ENCODE results near the gene WWOX. TPM values are rescaled to one million over a fixed set of nuclear protein-coding genes. Genes with fewer than 3 reads are reported as not detected.

WWOX gene
- polyA plus RNA-seq, 1 donor from 2014 or later = 25.6 TPM

DNA sequence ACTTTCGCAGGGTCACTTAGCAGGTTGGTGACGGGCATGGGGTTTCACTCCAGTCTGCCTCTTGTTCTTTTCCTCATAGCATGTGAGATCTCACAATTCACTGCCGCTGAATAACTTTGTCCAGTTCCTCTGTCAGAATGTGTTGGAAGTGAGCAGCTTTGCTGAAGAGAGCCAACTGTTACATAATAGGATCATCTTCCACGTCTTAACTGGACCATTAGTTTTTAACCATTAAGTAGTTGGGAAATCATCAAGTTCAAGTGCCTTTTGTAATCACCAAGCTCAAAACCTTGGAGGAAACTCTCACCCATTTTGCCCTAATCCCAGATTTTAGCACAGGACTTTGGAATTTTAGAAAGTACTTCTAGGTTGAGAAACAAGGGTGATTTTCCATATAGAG, 290.6 kb downstream of the WWOX start:
- Histone ChIP-seq H3K4me2 (ENCODE audit: low read length) (no peak overlapping the region), H3K27me3 (ENCODE audit: insufficient read depth, low read depth, low read length) (no peaks in the 10 kb centered on the region), H3K9me2 (ENCODE audit: insufficient read depth, low read length) (no peaks in the 10 kb centered on the region), H3K9me3 (ENCODE audit: low read length) (peaks cover 3% of the 10 kb centered on the region), H3K79me2 (replicated peaks; ENCODE audit: insufficient read depth, low read length) (no peaks in the 10 kb centered on the region), H4K20me1 (ENCODE audit: insufficient read depth) (no peaks in the 10 kb centered on the region), H2AFZ (ENCODE audit: low read depth, low read length) (no peak overlapping the region), H3K27ac (ENCODE audit: low read length) (no peak overlapping the region), H3K9ac (ENCODE audit: low read length) (no peak overlapping the region), H3K4me3 (ENCODE audit: low read length) (no peak overlapping the region), H3F3A (ENCODE audit: insufficient read depth, low read length, poor library complexity, severe bottlenecking) (no peaks in the 10 kb centered on the region), H3K36me3 (ENCODE audit: insufficient read depth, low read length) (no peaks in the 10 kb centered on the region)
- no peak for TF ChIP-seq SMC3 (conservative IDR thresholded peaks at IDR 0.05; ENCODE audit: poor library complexity)
- no peak for TF ChIP-seq RAD21 (conservative IDR thresholded peaks at IDR 0.05)

GRCh38 chr16:78390508-78391324, 291.3 kb downstream of the WWOX start:
- H3K4me2 ChIP-seq (ENCODE audit: low read length) = no peak overlapping the region
- no peaks in the 10 kb centered on the region for H3K9me2 ChIP-seq (ENCODE audit: insufficient read depth, low read length)
- no peaks in the 10 kb centered on the region for H4K20me1 ChIP-seq (ENCODE audit: insufficient read depth)
- H3K27me3 ChIP-seq (ENCODE audit: insufficient read depth, low read depth, low read length) = no peaks in the 10 kb centered on the region
- no peaks in the 10 kb centered on the region for H3K79me2 ChIP-seq (replicated peaks; ENCODE audit: insufficient read depth, low read length)
- H2AFZ ChIP-seq (ENCODE audit: low read depth, low read length) = no peak overlapping the region
- H3K36me3 ChIP-seq (ENCODE audit: insufficient read depth, low read length) = no peaks in the 10 kb centered on the region
- peak overlapping the region; percentile 21 for H3K4me3 ChIP-seq (ENCODE audit: low read length)
- H3K9me3 ChIP-seq (ENCODE audit: low read length) = peaks cover 3% of the 10 kb centered on the region
- H3K27ac ChIP-seq (ENCODE audit: low read length) = peak overlapping the region; percentile 62
- no peak for TF ChIP-seq TAF1 (IDR thresholded peaks at IDR 0.05; ENCODE audit: low read depth)
- peak; percentile 17 for TF ChIP-seq RAD21 (conservative IDR thresholded peaks at IDR 0.05)
- TF ChIP-seq MXI1 (conservative IDR thresholded peaks at IDR 0.05; ENCODE audit: poor library complexity, severe bottlenecking) = peak; percentile 23
- TF ChIP-seq POLR2AphosphoS5 (IDR thresholded peaks at IDR 0.05) = peak; percentile 33
- TF ChIP-seq CTCF (IDR thresholded peaks at IDR 0.05; ENCODE audit: poor library complexity, severe bottlenecking) = no peak
- TF ChIP-seq EZH2 (IDR thresholded peaks at IDR 0.05; ENCODE audit: borderline replicate concordance, insufficient read depth, low read length, poor library complexity, severe bottlenecking) = no peak
- peak; percentile 38 for TF ChIP-seq REST (IDR thresholded peaks at IDR 0.05; ENCODE audit: borderline replicate concordance)
- peak; percentile 83 for TF ChIP-seq EP300 (conservative IDR thresholded peaks at IDR 0.05; ENCODE audit: poor library complexity, severe bottlenecking)
- no peaks in the 10 kb centered on the region for H3F3A ChIP-seq (ENCODE audit: insufficient read depth, low read length, poor library complexity, severe bottlenecking)
- peak overlapping the region; percentile 4 for H3K9ac ChIP-seq (ENCODE audit: low read length)

Data from neural cell (in vitro differentiated cells).